NCI-H128 (cell line): ENCODE results near the gene VN1R5.
"Not testable (repeated sequence)": the region's sequence is repeated elsewhere in the genome, so short reads cannot be mapped to it uniquely, and the experiment has no call there.

Experiments
- DNase-seq: peaks from one replicate; lab custom pipeline; 2025; ENCODE audit not compliant: unreplicated experiment; lab: John Stamatoyannopoulos, UW

Gene VN1R5

GRCh38 chr1:247255772-247256171, at the start of gene VN1R5:
VN1R5 (plus strand) TSS chr1:247256072.
- DNase-seq = not testable (repeated sequence)

DNA sequence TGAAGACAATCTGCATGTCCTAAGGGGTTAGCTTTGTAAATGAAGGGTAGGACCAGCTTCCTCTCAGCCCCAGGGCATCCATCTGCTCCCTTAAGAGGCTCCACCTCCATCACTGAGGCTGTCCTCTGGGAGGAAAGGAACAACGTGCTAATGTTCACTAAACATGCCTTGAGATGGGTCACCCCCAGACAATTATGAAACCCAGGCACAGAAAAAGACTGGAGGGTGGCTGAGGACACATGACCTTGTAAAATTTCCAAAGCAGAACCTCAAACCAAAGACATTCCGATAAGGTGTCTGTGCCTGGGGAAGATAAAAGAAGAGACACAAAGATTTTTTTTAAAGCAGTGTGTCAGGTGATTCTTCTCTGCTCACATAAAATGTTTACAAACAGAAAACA, 46.5 kb upstream of the VN1R5 start:
- no peak for DNase-seq

GRCh38 chr1:247210062-247210375, 45.9 kb upstream of the VN1R5 start:
- no peak for DNase-seq

DNA sequence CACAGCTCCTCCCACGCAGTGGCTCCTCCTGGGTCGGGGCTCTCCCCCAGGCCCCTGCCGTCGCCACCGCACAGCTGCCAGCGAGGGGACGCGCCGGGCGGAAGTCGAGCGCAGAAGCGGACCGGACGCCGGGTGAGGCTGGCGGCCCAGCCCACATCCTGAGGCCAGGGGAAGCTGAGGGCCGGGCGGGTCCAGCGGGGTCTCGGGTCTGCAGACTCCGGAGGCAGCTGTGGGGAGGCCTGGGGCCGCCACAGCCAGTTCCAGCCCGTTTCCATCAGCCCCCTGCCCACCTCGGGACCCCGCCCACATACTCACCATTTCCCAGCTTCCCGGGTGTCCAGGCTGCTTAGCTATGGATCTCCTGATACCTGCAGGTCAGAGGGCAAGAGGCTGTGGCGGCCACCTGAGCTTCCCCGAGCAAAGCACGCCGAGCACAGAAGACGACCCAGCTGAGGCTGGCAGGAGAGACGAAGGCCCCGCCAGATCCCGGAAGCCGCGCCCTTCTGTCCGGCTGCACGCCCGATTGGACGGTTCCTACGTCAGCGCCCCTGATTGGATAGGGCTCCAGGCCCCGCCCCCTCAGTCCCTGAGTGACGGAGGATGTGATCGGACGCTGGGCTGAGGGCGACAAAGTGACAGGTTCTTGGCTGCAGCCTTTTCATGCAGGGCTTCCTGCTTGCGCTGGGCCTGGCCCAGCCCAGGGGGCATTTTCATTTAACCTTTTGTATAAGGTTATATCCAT, 45.3 kb upstream of the VN1R5 start:
- DNase-seq = peak; percentile 97

DNA sequence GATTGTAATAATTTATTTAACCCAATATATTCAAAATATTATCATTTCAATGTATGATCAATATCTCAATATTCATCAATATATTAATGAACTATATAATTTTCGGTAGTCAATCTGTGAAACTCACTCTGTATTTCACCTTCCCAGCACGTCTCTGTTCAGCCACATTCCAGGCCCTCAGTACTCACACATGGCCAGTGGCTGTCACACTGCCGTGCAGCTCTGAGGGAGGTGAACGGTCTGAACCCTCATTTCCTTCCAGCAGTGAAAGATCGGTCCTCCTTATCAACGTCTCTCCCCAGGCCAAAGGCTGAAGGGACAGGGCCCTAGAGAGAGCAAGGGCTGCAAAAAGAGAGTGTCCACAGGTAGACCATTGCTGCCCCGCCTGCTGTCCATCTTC, 44.5 kb upstream of the VN1R5 start:
- DNase-seq = no peak

- no peak for DNase-seq
Measured at GRCh38 chr1:247212012-247212411, 43.9 kb upstream of the VN1R5 start.

- no peak for DNase-seq
Measured at GRCh38 chr1:247212627-247213617, 43.0 kb upstream of the VN1R5 start.

DNA sequence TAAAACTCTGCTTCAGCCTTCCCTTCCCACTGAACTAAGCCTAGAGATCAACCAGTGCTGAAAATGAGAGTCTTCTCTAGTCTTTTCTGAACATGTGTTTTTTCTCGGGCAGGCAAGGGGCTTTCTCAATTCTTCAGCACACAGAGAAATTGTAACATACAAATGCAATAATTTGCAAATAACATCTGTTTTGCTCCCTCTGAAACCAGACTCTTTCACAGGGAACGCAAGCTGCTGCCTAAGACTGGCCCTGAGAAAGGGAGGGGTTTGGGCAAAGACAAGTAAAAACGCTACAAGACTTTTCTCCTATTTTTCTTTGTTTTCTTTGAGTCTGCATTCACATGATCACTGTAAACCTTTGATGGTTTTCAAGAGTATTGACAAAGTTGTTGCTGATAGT, 39.6 kb upstream of the VN1R5 start:
- DNase-seq = no peak

- no peak for DNase-seq
Measured at GRCh38 chr1:247218121-247218651, 37.7 kb upstream of the VN1R5 start.

- not testable (repeated sequence) for DNase-seq
Measured at GRCh38 chr1:247220280-247220679, 35.6 kb upstream of the VN1R5 start.

GRCh38 chr1:247222840-247223239, 33.0 kb upstream of the VN1R5 start:
- no peak for DNase-seq

- no peak for DNase-seq
Measured at GRCh38 chr1:247224822-247225221, 31.1 kb upstream of the VN1R5 start.

- DNase-seq = no peak
Measured at GRCh38 chr1:247228133-247228532, 27.7 kb upstream of the VN1R5 start.

- no peak for DNase-seq
Measured at GRCh38 chr1:247241691-247242090, 14.2 kb upstream of the VN1R5 start.

GRCh38 chr1:247243524-247244137, 12.2 kb upstream of the VN1R5 start:
- no peak for DNase-seq

DNA sequence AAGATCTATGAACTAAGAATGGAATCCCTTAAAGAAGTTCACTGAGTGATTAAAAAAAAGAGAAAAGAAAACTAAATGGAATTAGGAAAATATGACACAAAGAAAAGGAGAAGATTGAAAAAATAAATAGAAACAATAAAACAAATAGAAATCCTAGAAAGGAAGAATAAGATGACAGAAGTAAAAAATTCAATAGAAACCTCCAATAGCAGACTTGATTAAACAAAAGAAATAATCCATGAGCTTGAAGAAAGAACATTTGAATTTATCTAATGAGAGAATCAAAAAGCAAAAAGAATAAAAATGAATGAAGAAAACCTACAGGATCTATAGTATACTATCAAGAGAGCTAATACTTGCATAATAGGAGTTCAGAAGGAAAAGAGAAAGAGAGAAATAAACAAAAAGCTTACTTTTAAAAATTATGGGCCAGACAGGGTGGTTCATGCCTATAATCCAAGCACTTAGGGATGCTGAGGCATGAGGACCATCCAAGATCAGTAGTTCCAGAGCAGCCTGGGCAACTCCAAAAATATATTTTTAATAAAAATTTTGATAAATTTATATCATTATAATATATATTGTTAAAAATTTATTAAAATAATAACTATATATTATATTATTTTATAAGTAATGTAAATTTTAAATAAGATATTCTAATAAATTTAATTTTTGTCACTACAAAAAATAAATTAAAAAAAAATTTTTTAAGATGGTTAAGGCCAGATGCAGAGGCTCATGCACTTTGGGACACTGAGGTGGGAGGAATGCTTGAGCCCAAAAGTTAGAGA, 9.4 kb upstream of the VN1R5 start:
- no peak for DNase-seq

- DNase-seq = no peak
Measured at GRCh38 chr1:247247568-247247967, 8.3 kb upstream of the VN1R5 start.

DNA sequence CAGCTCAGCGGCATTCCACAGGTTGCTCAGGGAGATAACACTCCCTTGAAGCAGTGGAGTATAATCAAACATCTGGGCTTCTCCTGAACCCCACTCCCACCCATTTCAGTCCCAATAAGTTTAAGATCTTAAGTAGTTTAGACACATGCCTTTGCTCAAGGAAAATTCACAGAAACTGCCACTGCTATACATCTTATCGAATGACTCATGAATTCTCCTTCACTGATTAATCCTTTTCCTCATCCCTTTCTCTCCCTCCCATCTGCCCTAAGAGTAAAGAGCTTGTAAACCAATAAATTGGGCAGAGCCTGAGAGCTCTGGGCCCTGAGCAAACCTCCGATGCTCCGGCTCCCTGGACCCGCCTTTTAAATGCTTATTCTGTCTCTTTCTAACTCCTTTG, 10.2 kb downstream of the VN1R5 start:
- no peak for DNase-seq

DNA sequence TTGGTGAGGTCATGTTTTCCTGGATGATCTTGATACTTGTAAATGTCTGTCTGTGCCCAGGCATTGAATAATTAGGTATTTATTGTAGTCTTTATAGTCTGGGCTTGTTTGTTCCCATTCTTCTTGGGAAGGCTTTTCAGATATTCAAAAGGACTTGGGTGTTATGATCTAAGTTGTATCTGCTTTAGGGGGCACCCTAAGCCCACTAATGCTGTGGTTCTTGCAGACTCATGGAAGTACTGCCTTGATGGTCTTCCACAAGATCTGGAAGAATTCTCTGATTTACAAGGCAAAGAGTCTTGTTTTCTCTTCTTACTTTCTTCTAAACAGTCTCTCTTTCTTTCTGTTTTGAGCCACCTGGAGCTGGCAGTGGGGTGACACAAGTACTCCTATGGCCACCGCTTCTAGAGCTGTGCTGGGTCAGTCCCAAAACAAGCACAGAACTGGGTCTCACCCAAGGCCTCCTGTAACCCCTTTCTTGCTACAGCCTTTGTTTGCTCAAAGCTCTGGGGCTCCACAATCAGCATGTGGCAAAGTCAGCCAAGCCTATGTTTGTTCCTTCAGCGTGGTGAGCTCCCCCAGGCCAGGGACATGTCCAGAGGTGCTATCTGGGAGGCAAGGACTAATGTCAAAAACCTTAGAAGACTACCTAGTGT, 12.6 kb downstream of the VN1R5 start:
- DNase-seq = no peak

GRCh38 chr1:247269133-247269532, 13.3 kb downstream of the VN1R5 start:
- DNase-seq = no peak
